GM13976 (cell line): Measurements from ENCODE around the gene SYNE2.

Source experiments
- DNase-seq: peaks from one replicate; pipeline ENCODE4 v3.0.0; 2012; ENCODE audit warnings: low spot score
- CTCF ChIP-seq: IDR thresholded peaks from 2 replicates; pipeline ENCODE4 v1.5.1; 2012; ENCODE audit warnings: borderline replicate concordance, mild to moderate bottlenecking; ENCODE audit not compliant: insufficient read depth; ENCODE audit errors: extremely low read depth, missing control alignments, control extremely low read depth
- in situ Hi-C: fragments of 300-500 bp; cut with MboI; formaldehyde crosslinking; loops from one replicate; pipeline ENCODE4 v1.12.0; 2022; ENCODE audit warnings: low sequenced_read_pairs, mixed read lengths, inconsistent platforms; ENCODE audit not compliant: unreplicated experiment

The SYNE2 gene

GRCh38 chr14:63952053-63952932 is 99.5 kb downstream of the SYNE2 start:
- in situ Hi-C loops = no loop called here
- no peak for TF ChIP-seq CTCF

GRCh38 chr14:63952933-63953437 is 100.2 kb downstream of the SYNE2 start:
- in situ Hi-C loops = no loop called here
- TF ChIP-seq CTCF = no peak
- DNase-seq = no peak

More at GRCh38 chr14:63952053-63952932, 99.5 kb downstream of the SYNE2 start:
- no peak for DNase-seq

DNA sequence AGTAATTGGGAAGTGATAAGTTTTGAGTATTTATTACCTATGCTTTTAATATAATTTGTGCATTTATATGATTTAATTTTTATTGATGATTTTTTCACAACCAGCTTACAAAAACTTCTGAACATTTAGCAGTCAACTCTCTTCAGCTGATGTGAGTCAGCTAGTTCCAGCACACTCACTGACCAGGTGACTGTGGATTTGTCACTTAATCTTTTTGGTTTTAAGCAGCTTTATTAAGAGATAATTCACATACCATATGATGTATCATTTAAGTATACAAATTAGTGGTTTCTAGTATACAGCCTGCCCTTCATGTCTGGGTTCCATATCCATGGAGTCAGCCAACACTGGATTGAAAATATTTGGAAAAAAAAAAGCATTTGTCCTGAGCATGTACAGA is 103.5 kb downstream of the SYNE2 start:
- DNase-seq = no peak
- in situ Hi-C loops = no loop called here
- no peak for TF ChIP-seq CTCF

DNA sequence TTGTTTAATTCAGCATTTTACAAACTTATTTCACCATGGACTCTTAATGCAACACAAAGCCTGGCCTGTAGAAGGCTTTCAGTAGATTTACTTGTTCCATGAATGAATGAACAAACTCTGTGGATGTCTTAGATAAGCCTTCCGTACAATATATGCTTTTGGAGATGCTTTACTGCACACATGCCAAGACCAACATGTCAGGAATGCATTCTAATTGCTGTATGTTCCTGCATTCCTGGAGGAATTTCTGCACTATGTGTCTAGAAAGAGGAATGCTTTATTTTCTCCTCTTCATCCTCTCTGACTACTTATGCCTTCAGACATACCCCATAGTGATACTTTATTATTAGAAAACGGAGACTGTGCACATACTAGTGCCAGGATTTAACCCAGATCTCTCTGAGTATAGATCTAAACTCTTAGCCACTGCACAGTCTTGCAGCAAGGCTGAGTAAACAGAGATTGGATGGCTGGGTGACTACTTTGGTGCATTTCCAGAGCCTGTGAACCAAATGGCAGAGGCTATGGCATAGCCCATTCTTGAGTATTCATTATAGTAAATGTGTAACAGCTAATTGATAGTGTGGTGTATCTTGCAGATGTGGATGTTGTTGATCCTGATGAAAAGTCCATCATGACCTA is 108.2 kb downstream of the SYNE2 start:
- in situ Hi-C loops = no loop called here
- DNase-seq = no peak
- no peak for TF ChIP-seq CTCF

DNA sequence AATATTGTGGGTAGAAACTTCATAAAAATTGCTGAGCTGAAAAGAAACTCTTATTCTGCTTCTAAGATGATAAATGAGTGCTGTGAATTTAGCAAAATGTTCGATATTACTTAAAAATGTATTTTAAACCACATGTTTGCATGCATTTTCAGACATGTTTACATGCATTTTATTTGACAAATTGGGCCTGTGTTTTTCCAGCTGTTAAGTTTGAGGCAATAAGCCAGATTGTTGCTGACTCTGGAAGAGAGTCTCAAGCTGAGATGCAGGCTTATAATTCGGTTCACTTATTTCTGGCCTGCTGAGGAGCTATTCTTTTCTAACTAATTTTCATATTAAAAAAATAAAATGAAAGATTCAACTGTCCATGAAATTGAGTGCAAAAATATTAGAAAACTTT is 110.1 kb downstream of the SYNE2 start:
- in situ Hi-C loops = no loop called here
- no peak for DNase-seq

More for the DNA sequence above, 110.1 kb downstream of the SYNE2 start:
- TF ChIP-seq CTCF = no peak
